IMR-90 (cell line): ENCODE data around the gene SNX1. TPM values are rescaled to one million over a fixed set of nuclear protein-coding genes. Genes with fewer than 3 reads are reported as not detected.

Experiments
- ATAC-seq: fragments of 200-7000 bp; cut with Tn5 transposase; 2 replicates; pipeline ENCODE4 v1.9.1; 2020; ENCODE audit warnings: low read depth, mild to moderate bottlenecking, moderate library complexity
- BruUV-seq: library from RNA; stranded (reverse); fragments of 400-500 nt; replicated peaks from 2 replicates; lab custom pipeline; 2021; lab: Mats Ljungman, UMichigan
- CTCF ChIA-PET: fragments of 300-600 bp; formaldehyde crosslinking; extraction: SDS; loops from one replicate; lab custom pipeline; 2021; ENCODE audit warnings: antibody characterized with exemption; lab: Yijun Ruan, JAX
- POLR2A ChIA-PET: fragments of 300-600 bp; sonication (Branson Sonifier 250); formaldehyde crosslinking; loops from one replicate; lab custom pipeline; 2022; ENCODE audit warnings: antibody characterized with exemption; ENCODE audit not compliant: unreplicated experiment; lab: Charles Lee
- DNase-seq: peaks from one replicate; pipeline ENCODE4 v3.0.0; 2013
- H2AFZ ChIP-seq: replicated peaks from 2 replicates; pipeline ENCODE3; 2013; ENCODE audit warnings: low read length, mild to moderate bottlenecking; ENCODE audit not compliant: poor library complexity
- H2AK5ac ChIP-seq: 2 replicates; pipeline ENCODE4 v1.6.1; 2013; ENCODE audit warnings: low read depth, low read length, inconsistent platforms
- H2AK9ac ChIP-seq: replicated peaks from 2 replicates; pipeline ENCODE3; 2013; ENCODE audit warnings: mild to moderate bottlenecking, low read depth, low read length, moderate library complexity; ENCODE audit not compliant: poor library complexity
- H2BK120ac ChIP-seq: 2 replicates; pipeline ENCODE4 v1.6.1; 2013; ENCODE audit warnings: low read depth, low read length, inconsistent platforms
- H2BK15ac ChIP-seq: 3 replicates; pipeline ENCODE4 v1.6.1; 2013; ENCODE audit warnings: low read depth, low read length, inconsistent platforms
- H2BK20ac ChIP-seq: 2 replicates; pipeline ENCODE4 v1.6.1; 2013; ENCODE audit warnings: low read depth, mild to moderate bottlenecking, inconsistent platforms, low read length, moderate library complexity
- H2BK5ac ChIP-seq: 2 replicates; pipeline ENCODE4 v1.6.1; 2013; ENCODE audit warnings: mild to moderate bottlenecking, low read depth, low read length, inconsistent platforms; ENCODE audit not compliant: poor library complexity, severe bottlenecking
- H3K14ac ChIP-seq: replicated peaks from 2 replicates; pipeline ENCODE4 v1.6.1; 2013; ENCODE audit warnings: low read depth, low read length, inconsistent platforms
- H3K18ac ChIP-seq: 2 replicates; pipeline ENCODE4 v1.6.1; 2013; ENCODE audit warnings: low read depth, low read length, control low read depth
- H3K23ac ChIP-seq: 2 replicates; pipeline ENCODE4 v1.6.1; 2013; ENCODE audit warnings: low read depth, low read length, inconsistent platforms
- H3K27ac ChIP-seq: 2 replicates; pipeline ENCODE4 v1.5.1; 2013; ENCODE audit warnings: mild to moderate bottlenecking, control low read depth, low read length; ENCODE audit not compliant: insufficient read depth
- H3K27me3 ChIP-seq: 2 replicates; pipeline ENCODE4 v1.6.1; 2013; ENCODE audit warnings: low read length; ENCODE audit not compliant: control insufficient read depth, insufficient read depth
- H3K36me3 ChIP-seq: 2 replicates; pipeline ENCODE4 v1.6.1; 2013; ENCODE audit warnings: low read length, mixed read lengths; ENCODE audit not compliant: control insufficient read depth, insufficient read depth
- H3K4ac ChIP-seq: 2 replicates; pipeline ENCODE4 v1.6.1; 2013; ENCODE audit warnings: low read depth, low read length, inconsistent platforms
- H3K4me1 ChIP-seq: 2 replicates; pipeline ENCODE4 v1.6.1; 2013; ENCODE audit warnings: low read length, mixed read lengths; ENCODE audit not compliant: control insufficient read depth, insufficient read depth
- H3K4me2 ChIP-seq: 2 replicates; pipeline ENCODE4 v1.6.1; 2013; ENCODE audit warnings: low read depth, mild to moderate bottlenecking, control low read depth, low read length, moderate library complexity
- H3K4me3 ChIP-seq: 2 replicates; pipeline ENCODE4 v1.5.1; 2013; ENCODE audit warnings: low read depth, mild to moderate bottlenecking, control low read depth, low read length, moderate library complexity; ENCODE audit not compliant: insufficient read depth
- H3K56ac ChIP-seq: 2 replicates; pipeline ENCODE4 v1.6.1; 2013; ENCODE audit warnings: low read length, inconsistent platforms; ENCODE audit not compliant: insufficient read depth; ENCODE audit errors: extremely low read depth
- H3K79me1 ChIP-seq, 2 experiments: 2 replicates each; pipeline ENCODE4 v1.6.1; 2013; ENCODE audit warnings: low read length in 2 of 2, inconsistent platforms in 1 of 2, low read depth in 1 of 2
- H3K9ac ChIP-seq: 2 replicates; pipeline ENCODE4 v1.6.1; 2013; ENCODE audit warnings: low read depth, low read length, control low read depth
- H3K9me1 ChIP-seq: 2 replicates; pipeline ENCODE4 v1.6.1; 2013; ENCODE audit warnings: low read length, inconsistent platforms; ENCODE audit not compliant: insufficient read depth
- H3K9me3 ChIP-seq: 2 replicates; pipeline ENCODE4 v1.6.1; 2013; ENCODE audit warnings: low read length; ENCODE audit not compliant: control insufficient read depth, insufficient read depth
- H4K20me1 ChIP-seq: 2 replicates; pipeline ENCODE4 v1.6.1; 2013; ENCODE audit warnings: low read length, inconsistent platforms; ENCODE audit not compliant: insufficient read depth
- H4K5ac ChIP-seq: 2 replicates; pipeline ENCODE4 v1.6.1; 2013; ENCODE audit warnings: mild to moderate bottlenecking, low read depth, low read length, control low read depth
- H4K8ac ChIP-seq, 2 experiments: 2 replicates each; pipeline ENCODE4 v1.6.1; 2013; ENCODE audit warnings: low read depth in 2 of 2, low read length in 2 of 2, control low read depth in 1 of 2, inconsistent platforms in 1 of 2
- H4K91ac ChIP-seq: 2 replicates; pipeline ENCODE4 v1.6.1; 2013; ENCODE audit warnings: low read depth, low read length, inconsistent platforms; ENCODE audit not compliant: insufficient read depth
- BHLHE40 ChIP-seq: fragments of 150-350 bp; IDR thresholded peaks from 2 replicates; pipeline ENCODE4 v1.6.1; 2016; ENCODE audit warnings: mild to moderate bottlenecking, low read depth, low read length
- CEBPB ChIP-seq: IDR thresholded peaks from 2 replicates; pipeline ENCODE4 v1.6.1; 2012; ENCODE audit warnings: low read depth, low read length, improper control_type of control experiment
- CHD1 ChIP-seq: IDR thresholded peaks from 2 replicates; pipeline ENCODE4 v1.6.1; 2012; ENCODE audit warnings: low read depth, low read length, improper control_type of control experiment
- CTCF ChIP-seq: conservative IDR thresholded peaks from 2 replicates; pipeline ENCODE4 v1.5.1; 2012; ENCODE audit warnings: mild to moderate bottlenecking, low read depth, low read length, improper control_type of control experiment
- ELK1 ChIP-seq: fragments of 150-350 bp; IDR thresholded peaks from 2 replicates; pipeline ENCODE4 v1.6.1; 2016; ENCODE audit warnings: low read depth, mild to moderate bottlenecking, low read length, moderate library complexity, borderline replicate concordance
- FOS ChIP-seq: fragments of 150-350 bp; IDR thresholded peaks from 2 replicates; pipeline ENCODE4 v1.6.1; 2016; ENCODE audit warnings: low read depth, low read length
- MAFK ChIP-seq: IDR thresholded peaks from 2 replicates; pipeline ENCODE4 v1.6.1; 2012; ENCODE audit warnings: low read depth, low read length, improper control_type of control experiment
- MAZ ChIP-seq: IDR thresholded peaks from 2 replicates; pipeline ENCODE4 v1.6.1; 2012; ENCODE audit warnings: low read depth, mild to moderate bottlenecking, low read length, improper control_type of control experiment, moderate library complexity, borderline replicate concordance
- MXI1 ChIP-seq: IDR thresholded peaks from 2 replicates; pipeline ENCODE4 v1.6.1; 2012; ENCODE audit warnings: low read depth, mild to moderate bottlenecking, low read length, moderate library complexity, borderline replicate concordance
- NFE2L2 ChIP-seq: fragments of 150-350 bp; IDR thresholded peaks from 2 replicates; pipeline ENCODE4 v1.6.1; 2016; ENCODE audit warnings: low read depth, mild to moderate bottlenecking, low read length
- POLR2A ChIP-seq: IDR thresholded peaks from 2 replicates; pipeline ENCODE4 v1.6.1; 2012; ENCODE audit warnings: mild to moderate bottlenecking, low read depth, low read length
- RAD21 ChIP-seq: IDR thresholded peaks from 2 replicates; pipeline ENCODE4 v1.6.1; 2012; ENCODE audit warnings: low read length, improper control_type of control experiment
- RCOR1 ChIP-seq: IDR thresholded peaks from 2 replicates; pipeline ENCODE4 v1.6.1; 2012; ENCODE audit warnings: mild to moderate bottlenecking, low read length, improper control_type of control experiment; ENCODE audit not compliant: insufficient replicate concordance
- RFX5 ChIP-seq: IDR thresholded peaks from 2 replicates; pipeline ENCODE4 v1.8.0; 2012; ENCODE audit warnings: low read depth, mild to moderate bottlenecking, low read length, moderate library complexity
- SMC3 ChIP-seq: fragments of 150-350 bp; IDR thresholded peaks from 2 replicates; pipeline ENCODE4 v1.6.1; 2016; ENCODE audit warnings: low read depth, mild to moderate bottlenecking, antibody characterized with exemption, low read length, moderate library complexity
- USF2 ChIP-seq: fragments of 150-350 bp; IDR thresholded peaks from 2 replicates; pipeline ENCODE4 v1.6.1; 2017; ENCODE audit warnings: mild to moderate bottlenecking, antibody characterized with exemption, low read length, low read depth
- WGBS, 2 experiments: methylation state at CpG; one replicate each; pipeline versions ENCODE4 v1.1.5 to v1.1.7; 2013; ENCODE audit warnings: missing lambda C conversion rate in 2 of 2; ENCODE audit not compliant: insufficient read length in 1 of 2; ENCODE audit errors: extremely low coverage in 2 of 2; 5-methylcytosine and 5-hydroxymethylcytosine counted together
- dilution Hi-C: fragments of 300-500 bp; cut with HindIII; formaldehyde crosslinking; loops from one replicate; pipeline ENCODE4 v1.14.3; 2018; ENCODE audit warnings: low sequenced_read_pairs; ENCODE audit not compliant: unreplicated experiment
- in situ Hi-C: fragments of 300-500 bp; cut with MboI; formaldehyde crosslinking; loops from 3 replicates; pipeline ENCODE4 v1.14.3; 2019; ENCODE audit warnings: low sequenced_read_pairs, inconsistent platforms, mixed read lengths
- intact Hi-C: fragments of 100-400 bp; cut with micrococcal nuclease; formaldehyde crosslinking; loops from 2 replicates; pipeline ENCODE4 v1.10.0; 2022
- polyA plus RNA-seq, 3 experiments: library from polyadenylated mRNA; depleted of rRNA; stranded (reverse); fragments of >200 nt; gene quantifications; 2 replicates each; pipeline ENCODE4 v1.2.3, GENCODE V29; 2012; ENCODE audit warnings: low replicate concordance in 1 of 3
- total RNA-seq: library from RNA; depleted of rRNA; stranded (reverse); fragments of >200 nt; gene quantifications from 2 replicates; pipeline ENCODE4 v1.2.3, GENCODE V29; 2012

The SNX1 gene
- total and polyA plus RNA-seq, 2 of the 4 experiments (the other 2 are of a cell fraction): 35.3 to 72.3 TPM

- peaks cover 14 to 48% of the 10 kb centered on the region in 2 experiments for H3K79me1 ChIP-seq
- no peak overlapping the region for H3K56ac ChIP-seq
- no peaks in the 10 kb centered on the region for H3K9me3 ChIP-seq
- no peaks in the 10 kb centered on the region for H3K27me3 ChIP-seq
- no peak overlapping the region for H3K4ac ChIP-seq
- no peak overlapping the region for H4K8ac ChIP-seq
- in situ Hi-C loops (no loop called here), intact Hi-C loops (no loop called here), dilution Hi-C loops (no loop called here)
- no peaks in the 10 kb centered on the region for H4K20me1 ChIP-seq
- H3K18ac ChIP-seq: no peak overlapping the region
- ATAC-seq: no peak
- no peak overlapping the region for H4K5ac ChIP-seq
- ChIA-PET POLR2A (no interaction called here), CTCF (interaction anchor here (0.6 kb wide), 1 partner anchor 70 kb away, joined by 3 read pairs; no protein-coding TSS in a partner anchor)
- no CpG with 5 or more reads among the region's 12 CpGs for WGBS, 2 experiments
- no peak overlapping the region for H2AK9ac ChIP-seq
- no peak overlapping the region for H2AFZ ChIP-seq
- H2BK20ac ChIP-seq: no peak overlapping the region
- no peak for DNase-seq
- no peak overlapping the region for H3K9ac ChIP-seq
- no peak overlapping the region for H3K14ac ChIP-seq
- H4K91ac ChIP-seq: no peak overlapping the region
- peaks cover 10% of the 10 kb centered on the region for H3K36me3 ChIP-seq
- no peak overlapping the region for H2BK120ac ChIP-seq
- no peak overlapping the region for H3K27ac ChIP-seq
- no peak overlapping the region for H2AK5ac ChIP-seq
- no TSS peak for BruUV-seq
- no peak overlapping the region for H3K4me2 ChIP-seq
- H3K9me1 ChIP-seq: no peaks in the 10 kb centered on the region; the same call in none of the 2 replicates
- H2BK5ac ChIP-seq: no peak overlapping the region
- H2BK15ac ChIP-seq: no peak overlapping the region
- no peak for TF ChIP-seq NFE2L2
- TF ChIP-seq BHLHE40: no peak
- TF ChIP-seq USF2: no peak
- no peak for TF ChIP-seq CTCF
- TF ChIP-seq RFX5: no peak
- no peak for TF ChIP-seq FOS
- no peak for TF ChIP-seq MAZ
- no peak for TF ChIP-seq MXI1
- no peak for TF ChIP-seq RAD21
- TF ChIP-seq SMC3: no peak
- no peak for TF ChIP-seq RCOR1
- TF ChIP-seq MAFK: no peak
- TF ChIP-seq CHD1: no peak
- no peak for TF ChIP-seq ELK1
- TF ChIP-seq CEBPB: no peak
- no peak for TF ChIP-seq POLR2A
- H3K4me3 ChIP-seq: no peak overlapping the region
- H3K23ac ChIP-seq: no peak overlapping the region
- H3K4me1 ChIP-seq: no peaks in the 10 kb centered on the region
Observed at GRCh38 chr15:64089543-64090280, 6.1 kb upstream of the SNX1 start.
